ENCODE results near the gene GUF1.

The GUF1 gene

DNA sequence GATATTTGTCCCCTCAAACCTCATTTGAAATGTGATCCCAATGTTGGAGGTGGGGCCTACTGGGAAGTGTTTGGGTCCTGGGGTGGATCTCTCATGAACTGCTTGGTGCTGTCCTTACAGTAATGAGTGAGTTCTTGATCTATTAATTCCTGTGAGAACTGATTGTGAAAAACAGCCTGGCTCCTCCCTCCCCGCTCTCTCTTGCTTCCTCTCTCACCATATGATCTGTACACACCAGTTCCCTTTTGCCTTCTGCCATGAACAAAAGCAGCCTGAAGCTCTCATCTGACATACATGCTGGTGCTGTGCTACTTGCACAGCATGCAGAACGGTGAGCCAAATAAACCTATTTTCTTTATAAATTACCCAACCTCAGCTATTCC lies 15.6 kb upstream of the GUF1 start:
- no peaks in the 10 kb centered on the region for H3K4me1 ChIP-seq

DNA sequence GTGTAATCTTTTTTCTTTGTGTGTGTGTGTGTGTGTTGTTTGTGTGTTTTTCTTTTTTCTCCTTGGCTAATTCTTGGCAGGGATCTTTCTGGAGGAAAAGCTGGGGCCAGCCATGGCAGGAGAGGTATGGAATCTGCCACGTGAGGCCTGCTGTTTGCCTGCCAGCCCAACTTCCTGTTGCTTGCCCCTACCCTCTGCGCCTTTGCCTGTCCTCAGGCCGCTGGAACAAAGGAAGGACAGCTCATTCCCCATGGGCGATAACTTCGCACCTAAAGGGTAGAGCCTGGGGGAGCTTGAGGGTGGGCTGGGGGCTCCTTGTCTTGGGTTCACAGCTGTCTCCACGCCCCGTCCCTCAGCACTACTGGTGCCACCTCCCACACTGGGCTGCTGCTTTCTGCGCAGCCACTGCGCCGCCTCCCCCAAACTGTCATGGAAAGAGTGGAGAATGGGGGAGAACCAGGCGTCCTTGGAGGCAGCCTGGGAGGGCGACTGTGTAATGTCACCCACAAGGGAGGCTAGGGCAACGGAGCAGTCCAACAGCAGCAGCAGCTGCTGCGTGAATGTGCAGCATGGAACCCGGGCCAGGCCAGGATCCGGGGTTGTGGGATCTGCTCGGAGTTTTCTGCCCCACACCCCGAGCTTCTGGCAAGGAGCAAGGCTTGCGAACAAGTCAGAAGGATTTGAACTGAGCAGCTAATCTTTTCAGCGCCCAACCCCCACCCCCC lies 14.5 kb upstream of the GUF1 start:
- Histone ChIP-seq H3K27me3 (no peaks in the 10 kb centered on the region), H3K4me3 (no peak overlapping the region), H3K36me3 (no peaks in the 10 kb centered on the region), H3K9me3 (no peaks in the 10 kb centered on the region), H3K4me1 (no peaks in the 10 kb centered on the region), H3K27ac (no peak overlapping the region)
- intact Hi-C loops (cut with DNase I; ENCODE audit: low total_unique reads), result no loop called here
- TF ChIP-seq CTCF (IDR thresholded peaks at IDR 0.05), result no peak
- no peak for DNase-seq

More for the DNA sequence above, 15.6 kb upstream of the GUF1 start:
- Histone ChIP-seq H3K27me3 (no peaks in the 10 kb centered on the region), H3K27ac (no peak overlapping the region), H3K36me3 (no peaks in the 10 kb centered on the region), H3K4me3 (no peak overlapping the region), H3K9me3 (no peaks in the 10 kb centered on the region)
- no peak for TF ChIP-seq CTCF (IDR thresholded peaks at IDR 0.05)
- intact Hi-C loops (cut with DNase I; ENCODE audit: low total_unique reads), result no loop called here
- DNase-seq, result no peak

DNA sequence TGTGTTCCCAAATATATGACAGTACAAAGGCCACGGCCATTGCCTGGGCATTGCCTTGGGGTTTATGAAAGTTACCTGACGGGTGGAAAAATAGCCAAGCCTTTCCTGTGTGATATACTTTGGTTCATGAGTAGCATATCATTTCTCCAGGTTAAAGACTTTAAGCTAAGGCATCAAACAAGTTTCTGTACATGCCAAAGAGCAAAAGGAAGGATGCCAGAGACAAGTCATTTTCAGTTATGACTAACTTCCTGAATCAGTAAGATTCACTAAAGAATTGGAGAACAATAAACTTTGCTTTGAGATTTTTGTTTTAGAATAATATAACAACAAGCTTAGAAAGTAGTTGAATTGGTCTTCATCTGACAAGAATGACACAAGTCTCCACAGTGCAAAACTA lies 9.7 kb upstream of the GUF1 start:
- H3K27me3 ChIP-seq, result no peaks in the 10 kb centered on the region
- no peak for DNase-seq
- no peak overlapping the region for H3K4me3 ChIP-seq
- no peak overlapping the region for H3K27ac ChIP-seq
- no peaks in the 10 kb centered on the region for H3K9me3 ChIP-seq
- no peak for TF ChIP-seq CTCF (IDR thresholded peaks at IDR 0.05)
- no peaks in the 10 kb centered on the region for H3K36me3 ChIP-seq
- intact Hi-C loops (cut with DNase I; ENCODE audit: low total_unique reads), result no loop called here
- no peaks in the 10 kb centered on the region for H3K4me1 ChIP-seq

- no peaks in the 10 kb centered on the region for H3K9me3 ChIP-seq
- H3K4me1 ChIP-seq, result no peaks in the 10 kb centered on the region
- DNase-seq, result no peak
- no peaks in the 10 kb centered on the region for H3K27me3 ChIP-seq
- TF ChIP-seq CTCF (IDR thresholded peaks at IDR 0.05), result no peak
- intact Hi-C loops (cut with DNase I; ENCODE audit: low total_unique reads), result no loop called here
- H3K4me3 ChIP-seq, result no peak overlapping the region
- no peak overlapping the region for H3K27ac ChIP-seq
- H3K36me3 ChIP-seq, result no peaks in the 10 kb centered on the region
Measured at GRCh38 chr4:44670506-44671199, 7.6 kb upstream of the GUF1 start.

GRCh38 chr4:44671636-44672035 lies 6.6 kb upstream of the GUF1 start:
- Histone ChIP-seq H3K27me3 (no peaks in the 10 kb centered on the region), H3K36me3 (no peaks in the 10 kb centered on the region), H3K4me3 (no peak overlapping the region), H3K4me1 (no peaks in the 10 kb centered on the region), H3K9me3 (no peaks in the 10 kb centered on the region), H3K27ac (no peak overlapping the region)
- intact Hi-C loops (cut with DNase I; ENCODE audit: low total_unique reads), result no loop called here
- no peak for TF ChIP-seq CTCF (IDR thresholded peaks at IDR 0.05)
- no peak for DNase-seq

Measured in tibial artery (tissue), 4 donors.